HepG2 (cell line): ENCODE data around the gene TSPAN31. TPM values are rescaled to one million over a fixed set of nuclear protein-coding genes. Genes with fewer than 3 reads are reported as not detected.

Experiments used
- ATF7-NPFF ChIP-seq: sonication (generic); formaldehyde crosslinking; IDR thresholded peaks from 2 replicates; pipeline ENCODE4 v1.8.1; 2023; ENCODE audit warnings: mild to moderate bottlenecking, low read depth, missing genetic modification reagents, moderate library complexity
- CHCHD3 ChIP-seq: sonication (generic); formaldehyde crosslinking; IDR thresholded peaks from 2 replicates; pipeline ENCODE4 v1.8.0; 2022; ENCODE audit warnings: mild to moderate bottlenecking, missing genetic modification reagents, moderate library complexity
- CREM ChIP-seq, 2 experiments: sonication (generic) in 1 of 2; formaldehyde crosslinking in 1 of 2; IDR thresholded peaks; 2 replicates each; pipeline versions ENCODE4 v1.4.0 to v1.6.1; 2016 to 2020; ENCODE audit warnings: antibody characterized with exemption in 1 of 2, mild to moderate bottlenecking in 1 of 2, missing genetic modification reagents in 1 of 2
- EEA1 ChIP-seq: sonication (generic); formaldehyde crosslinking; IDR thresholded peaks from 2 replicates; pipeline ENCODE4 v1.5.1; 2020; ENCODE audit warnings: mild to moderate bottlenecking, missing genetic modification reagents, borderline replicate concordance
- EED ChIP-seq: sonication (generic); formaldehyde crosslinking; IDR thresholded peaks from 2 replicates; pipeline ENCODE4 v1.5.0; 2020; ENCODE audit warnings: mild to moderate bottlenecking, missing genetic modification reagents
- FOXC1 ChIP-seq: sonication (generic); formaldehyde crosslinking; IDR thresholded peaks from 2 replicates; pipeline ENCODE4 v1.8.0; 2022; ENCODE audit warnings: mild to moderate bottlenecking, missing genetic modification reagents, borderline replicate concordance
- GRHL1 ChIP-seq: sonication (generic); formaldehyde crosslinking; conservative IDR thresholded peaks from 2 replicates; pipeline ENCODE4 v1.8.0; 2022; ENCODE audit warnings: missing genetic modification reagents
- KDM4B ChIP-seq: sonication (generic); formaldehyde crosslinking; IDR thresholded peaks from 2 replicates; pipeline ENCODE4 v1.4.0; 2020; ENCODE audit warnings: missing genetic modification reagents
- MEIS1 ChIP-seq: sonication (generic); formaldehyde crosslinking; IDR thresholded peaks from 2 replicates; pipeline ENCODE4 v1.9.0; 2021; ENCODE audit warnings: mild to moderate bottlenecking, missing genetic modification reagents, moderate library complexity, borderline replicate concordance
- SAFB2 ChIP-seq: sonication (generic); formaldehyde crosslinking; IDR thresholded peaks from 2 replicates; pipeline ENCODE4 v1.5.1; 2020; ENCODE audit warnings: missing genetic modification reagents, low read depth, mild to moderate bottlenecking, borderline replicate concordance
- SRSF4 ChIP-seq: fragments of 200-400 bp; formaldehyde crosslinking; IDR thresholded peaks from one replicate; pipeline ENCODE4 v1.6.1; 2018; ENCODE audit warnings: mild to moderate bottlenecking, low read depth, low read length, moderate library complexity; ENCODE audit not compliant: poor library complexity, severe bottlenecking
- TEF ChIP-seq: sonication (generic); formaldehyde crosslinking; IDR thresholded peaks from 2 replicates; pipeline ENCODE4 v1.5.0; 2020; ENCODE audit warnings: missing genetic modification reagents
- ZBTB39 ChIP-seq: sonication (generic); formaldehyde crosslinking; IDR thresholded peaks from 2 replicates; pipeline ENCODE4 v1.5.0; 2020; ENCODE audit warnings: missing genetic modification reagents
- ZNF121 ChIP-seq: sonication (generic); formaldehyde crosslinking; IDR thresholded peaks from 2 replicates; pipeline ENCODE4 v1.5.0; 2020; ENCODE audit warnings: mild to moderate bottlenecking, missing genetic modification reagents
- ZNF326 ChIP-seq: sonication (generic); formaldehyde crosslinking; IDR thresholded peaks from 2 replicates; pipeline ENCODE4 v1.4.0; 2020; ENCODE audit warnings: missing genetic modification reagents, borderline replicate concordance
- ZNF589 ChIP-seq: sonication (generic); formaldehyde crosslinking; conservative IDR thresholded peaks from 2 replicates; pipeline ENCODE4 v1.8.0; 2022; ENCODE audit warnings: mild to moderate bottlenecking, moderate library complexity, missing genetic modification reagents
- ZNF615 ChIP-seq: sonication (generic); formaldehyde crosslinking; IDR thresholded peaks from 2 replicates; pipeline ENCODE4 v1.5.0; 2020; ENCODE audit warnings: mild to moderate bottlenecking, missing genetic modification reagents, borderline replicate concordance
- ZNF720 ChIP-seq: sonication (generic); formaldehyde crosslinking; IDR thresholded peaks from 2 replicates; pipeline ENCODE4 v1.4.0; 2020; ENCODE audit warnings: missing genetic modification reagents
- ZNF790 ChIP-seq: sonication (generic); formaldehyde crosslinking; IDR thresholded peaks from 2 replicates; pipeline ENCODE4 v1.8.0; 2022; ENCODE audit warnings: missing genetic modification reagents, mild to moderate bottlenecking, borderline replicate concordance
- polyA plus RNA-seq, 8 experiments: library from polyadenylated mRNA; depleted of rRNA in 3 of 8; stranded (reverse) in 7 of 8; unstranded in 1 of 8; fragments of >200 nt; fragmentation: Illumina TruSeq in 4 of 8; extraction: Trizol in 4 of 8; gene quantifications; 2 replicates each; pipeline versions ENCODE4 v1.2.1 to v1.2.3, GENCODE V29; 2011 to 2016; ENCODE audit warnings: low read depth in 4 of 8, missing spikeins in 1 of 8, mixed read lengths in 1 of 8; ENCODE audit not compliant: insufficient read depth in 1 of 8
- total RNA-seq, 5 experiments: library from RNA; depleted of rRNA; stranded (reverse); fragments of >200 nt; fragmentation: Illumina TruSeq; extraction: Trizol; gene quantifications; 2 replicates each; pipeline ENCODE4 v1.2.3, GENCODE V29; 2016; ENCODE audit warnings: low read depth in 1 of 5

Gene TSPAN31
- total and polyA plus RNA-seq, 2 of the 13 experiments (the other 11 are each of a cell fraction or from before 2014, with no cell fraction given), result 10.4 to 24.6 TPM

- no peak for TF ChIP-seq GRHL1 (CRISPR knock-in tag)
- TF ChIP-seq SAFB2 (CRISPR knock-in tag), result peak; percentile 33; the same call in 1 of the 2 replicates
- TF ChIP-seq EED (CRISPR knock-in tag), result no peak
- peak; percentile 83 for TF ChIP-seq FOXC1 (CRISPR knock-in tag)
- peak; percentile 79 for TF ChIP-seq ATF7-NPFF (CRISPR knock-in tag)
- TF ChIP-seq ZNF326 (CRISPR knock-in tag), result no peak
- TF ChIP-seq TEF (CRISPR knock-in tag), result no peak
- TF ChIP-seq CHCHD3, result peak; percentile 74; the same call in 1 of the 2 replicates
- TF ChIP-seq CREM (IDR thresholded peaks at IDR 0.05), result peak; percentile 98
- peak; percentile 81 for TF ChIP-seq CREM (CRISPR knock-in tag; IDR thresholded peaks at IDR 0.05)
- TF ChIP-seq ZNF720 (CRISPR knock-in tag), result 0 out of 2 replicates have a peak, but pooled peaks have one; percentile 22
- no peak for TF ChIP-seq EEA1 (CRISPR knock-in tag)
- no peak for TF ChIP-seq ZNF121
- TF ChIP-seq ZBTB39, result 0 out of 2 replicates have a peak, but pooled peaks have one; percentile 77
- TF ChIP-seq ZNF589 (CRISPR knock-in tag), result peak; percentile 60; the same call in 1 of the 2 replicates
- TF ChIP-seq SRSF4, result no peak
- TF ChIP-seq KDM4B, result no peak
- TF ChIP-seq ZNF790, result peak; percentile 62; the same call in 1 of the 2 replicates
- peak; percentile 57; the same call in 1 of the 2 replicates for TF ChIP-seq MEIS1 (CRISPR knock-in tag)
- no peak for TF ChIP-seq ZNF615 (CRISPR knock-in tag)
Observed at GRCh38 chr12:57771873-57772428, 27.1 kb downstream of the TSPAN31 start, which contains the start of gene METTL1 (continued).
